GM20431 (cell line): Measurements from ENCODE around the gene FCGR2B.
"Not testable (repeated sequence)": the region's sequence is repeated elsewhere in the genome, so short reads cannot be mapped to it uniquely, and the experiment has no call there.

Experiments
- in situ Hi-C: fragments of 300-500 bp; cut with MseI, MboI; formaldehyde crosslinking; loops from one replicate; pipeline ENCODE4 v1.15.0; 2020; ENCODE audit warnings: low sequenced_read_pairs; ENCODE audit not compliant: unreplicated experiment

The FCGR2B gene

GRCh38 chr1:161693020-161693712 lies 30.2 kb downstream of the FCGR2B start:
- in situ Hi-C loops: not testable (repeated sequence)

- in situ Hi-C loops: not testable (repeated sequence)
These were observed 35.4 kb downstream of the FCGR2B start for GRCh38 chr1:161698302-161698701.

- in situ Hi-C loops: no loop called here
These were observed 39.3 kb downstream of the FCGR2B start for GRCh38 chr1:161702250-161702649.

GRCh38 chr1:161705537-161705936 lies 42.6 kb downstream of the FCGR2B start:
- in situ Hi-C loops: no loop called here

- in situ Hi-C loops: no loop called here
These were observed 43.2 kb downstream of the FCGR2B start for GRCh38 chr1:161706113-161706481.

- in situ Hi-C loops: no loop called here
These were observed 43.8 kb downstream of the FCGR2B start, which contains the start of gene FCRLA for GRCh38 chr1:161706482-161707347. Gene FCRLA, plus strand, starts transcription at chr1:161707229. Its CDS starts 36 bp downstream, at chr1:161707265.

GRCh38 chr1:161707503-161707902 lies 44.6 kb downstream of the FCGR2B start:
- in situ Hi-C loops: no loop called here

GRCh38 chr1:161709373-161709772 lies 46.4 kb downstream of the FCGR2B start:
- in situ Hi-C loops: no loop called here

- in situ Hi-C loops: no loop called here
These were observed 47.6 kb downstream of the FCGR2B start for GRCh38 chr1:161710560-161710959.

- in situ Hi-C loops: no loop called here
These were observed 55.8 kb downstream of the FCGR2B start for GRCh38 chr1:161718559-161719324.

GRCh38 chr1:161719325-161719611 lies 56.3 kb downstream of the FCGR2B start:
- in situ Hi-C loops: no loop called here

GRCh38 chr1:161720422-161720821 lies 57.5 kb downstream of the FCGR2B start:
- in situ Hi-C loops: no loop called here

GRCh38 chr1:161720956-161721737 lies 58.2 kb downstream of the FCGR2B start, which contains the start of gene FCRLB:
Gene FCRLB, plus strand, starts transcription at chr1:161721544. Its CDS starts 1,129 bp downstream, at chr1:161722673.
- in situ Hi-C loops: no loop called here

- in situ Hi-C loops: no loop called here
These were observed 58.9 kb downstream of the FCGR2B start for GRCh38 chr1:161721738-161722343.

- in situ Hi-C loops: no loop called here
These were observed 59.5 kb downstream of the FCGR2B start for GRCh38 chr1:161722406-161722805.

GRCh38 chr1:161723459-161724141 lies 60.7 kb downstream of the FCGR2B start:
- in situ Hi-C loops: no loop called here

GRCh38 chr1:161725258-161725907 lies 62.4 kb downstream of the FCGR2B start:
- in situ Hi-C loops: loop anchor here (25.0 kb wide), 1 partner anchor 88 kb away; the partner anchor contains the start of gene FCGR3B

- in situ Hi-C loops: loop anchor here (25.0 kb wide), 1 partner anchor 89 kb away; the partner anchor contains the start of gene FCGR3B
These were observed 63.0 kb downstream of the FCGR2B start for GRCh38 chr1:161725908-161726472.
